HG03575 (cell line): Measurements from ENCODE around the gene TGM6.

Source experiments
- ATAC-seq: cut with Tn5 transposase; IDR thresholded peaks from one replicate; pipeline ENCODE4 v1.9.1; 2021; ENCODE audit not compliant: unreplicated experiment, insufficient number of reproducible peaks, low FRiP score; ENCODE audit errors: extremely low read depth

The TGM6 gene

GRCh38 chr20:2429051-2429450, 48.4 kb downstream of the TGM6 start:
- no peak for ATAC-seq

GRCh38 chr20:2430538-2430937, 49.8 kb downstream of the TGM6 start:
- no peak for ATAC-seq

DNA sequence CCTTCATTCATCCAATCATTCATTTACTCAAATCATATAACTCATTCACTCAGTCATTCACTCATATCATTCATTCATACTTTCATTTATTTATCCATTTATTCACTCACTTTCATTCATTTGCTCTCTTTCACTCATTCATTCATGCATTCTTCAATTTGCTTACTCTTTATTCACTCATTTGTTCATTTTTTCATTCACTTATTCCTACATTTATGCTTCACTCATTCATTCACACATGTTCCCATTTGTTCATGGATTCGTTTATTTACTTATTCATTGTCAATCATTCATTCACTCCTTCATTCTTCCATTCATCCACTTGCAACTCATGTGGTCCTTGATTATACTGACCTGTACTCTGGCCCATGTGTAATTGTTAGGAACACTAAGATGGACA, 50.5 kb downstream of the TGM6 start:
- ATAC-seq, result no peak

DNA sequence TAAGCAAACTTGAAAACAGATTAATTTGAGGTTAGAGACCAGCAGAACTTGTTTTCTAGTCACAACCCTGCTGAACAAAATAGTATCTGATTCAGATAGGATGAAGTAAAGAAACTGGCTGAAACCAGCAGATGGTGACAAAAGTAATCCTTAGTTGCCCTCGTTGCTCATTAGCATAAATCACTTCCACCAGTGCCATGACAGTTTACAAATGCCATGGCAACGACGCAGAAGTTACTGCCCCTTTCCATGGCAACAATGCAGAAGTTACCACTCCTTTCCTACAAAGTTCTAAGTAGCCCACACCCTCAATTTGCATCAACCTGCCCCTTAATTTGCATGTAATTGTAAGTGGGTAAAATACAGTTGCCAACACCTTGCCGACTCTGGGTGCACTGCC, 66.1 kb downstream of the TGM6 start:
- ATAC-seq, result no peak

DNA sequence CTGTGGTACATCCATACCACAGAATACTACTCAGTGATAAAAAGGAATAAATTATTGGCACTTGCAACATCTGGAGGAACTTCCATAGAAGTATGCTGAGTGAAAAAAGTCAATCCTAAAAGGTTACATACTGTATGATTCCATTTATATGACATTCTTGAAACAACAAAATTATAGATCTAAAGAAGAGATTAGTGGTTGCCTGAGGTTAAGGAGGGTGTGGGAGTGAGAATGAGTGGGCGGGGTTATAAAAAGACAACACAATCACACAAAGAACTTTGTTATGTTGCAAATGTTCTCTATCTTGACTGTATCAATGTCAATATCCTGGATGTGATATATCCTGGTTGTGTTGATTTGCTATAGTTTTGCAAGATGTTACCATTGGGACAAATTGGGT, 68.7 kb downstream of the TGM6 start:
- ATAC-seq, result no peak

- ATAC-seq, result no peak
Measured at GRCh38 chr20:2451422-2451821, 70.7 kb downstream of the TGM6 start.

DNA sequence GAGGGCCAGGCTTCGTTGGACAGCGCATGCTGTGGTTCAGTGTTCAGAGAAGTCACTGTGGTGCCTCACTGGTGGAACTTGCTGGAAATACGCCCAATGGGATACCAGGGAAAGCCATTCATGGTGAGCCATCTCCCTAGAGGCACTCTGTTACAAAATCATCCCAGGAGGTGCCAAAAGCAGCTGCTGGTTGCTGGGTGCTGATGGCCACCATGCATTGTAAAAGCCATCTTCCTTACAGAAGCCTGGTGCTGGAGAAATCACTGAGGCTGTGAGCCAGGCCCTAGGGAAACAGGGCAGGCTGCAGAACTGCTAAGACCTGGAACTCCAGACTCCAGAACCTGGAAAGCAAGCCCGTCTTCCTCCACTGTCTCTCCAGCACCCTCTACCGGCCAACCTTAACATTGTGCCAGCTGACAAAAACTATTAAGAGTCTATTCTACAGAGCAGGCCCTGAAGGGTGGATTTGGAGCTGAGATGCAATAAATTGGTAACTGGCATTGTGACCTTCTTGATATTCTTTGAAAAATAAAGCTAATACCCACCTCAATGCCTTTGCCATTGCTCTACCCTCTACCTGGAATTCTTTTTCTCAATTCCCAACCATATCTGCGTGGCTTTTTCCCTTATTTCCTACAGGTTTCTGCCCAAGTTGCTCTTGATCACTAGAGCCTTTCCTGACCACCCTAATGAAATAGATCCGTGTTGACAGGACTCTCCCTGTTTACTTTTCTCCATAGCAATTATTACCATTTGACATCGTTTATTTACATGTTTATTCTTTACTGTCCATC, 71.4 kb downstream of the TGM6 start:
- ATAC-seq, result no peak

GRCh38 chr20:2453792-2454191, 73.1 kb downstream of the TGM6 start:
- no peak for ATAC-seq

- no peak for ATAC-seq
Measured at GRCh38 chr20:2455771-2456497, 75.2 kb downstream of the TGM6 start.

DNA sequence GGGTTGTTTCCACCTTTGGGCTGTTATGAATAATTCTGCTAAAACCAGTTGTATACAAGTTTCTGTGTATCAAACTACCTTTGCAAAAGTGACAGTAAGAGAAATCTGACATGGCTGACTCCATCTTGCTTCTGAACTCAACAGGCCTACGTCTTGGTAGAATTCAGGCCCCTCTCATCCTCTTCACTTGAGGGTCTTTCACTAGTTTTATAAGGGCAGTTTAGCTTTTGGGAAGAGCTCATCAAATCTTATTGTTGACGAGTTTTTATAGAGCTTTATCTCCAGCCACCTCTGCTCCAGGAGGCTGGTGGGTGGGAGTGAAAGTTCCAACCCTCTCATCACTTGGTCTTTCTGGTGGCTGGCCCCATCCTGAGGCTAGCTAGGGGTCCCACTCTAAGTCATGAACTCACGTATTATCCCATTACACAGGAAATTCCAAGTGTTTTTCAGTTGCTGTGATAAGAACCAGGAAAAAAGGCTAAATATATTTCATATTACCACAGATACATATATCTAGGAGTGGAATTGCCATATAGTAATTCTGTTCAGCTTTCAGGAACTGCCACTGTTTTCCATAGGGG, 78.3 kb downstream of the TGM6 start:
- no peak for ATAC-seq

GRCh38 chr20:2459981-2460751, 79.5 kb downstream of the TGM6 start:
- no peak for ATAC-seq

DNA sequence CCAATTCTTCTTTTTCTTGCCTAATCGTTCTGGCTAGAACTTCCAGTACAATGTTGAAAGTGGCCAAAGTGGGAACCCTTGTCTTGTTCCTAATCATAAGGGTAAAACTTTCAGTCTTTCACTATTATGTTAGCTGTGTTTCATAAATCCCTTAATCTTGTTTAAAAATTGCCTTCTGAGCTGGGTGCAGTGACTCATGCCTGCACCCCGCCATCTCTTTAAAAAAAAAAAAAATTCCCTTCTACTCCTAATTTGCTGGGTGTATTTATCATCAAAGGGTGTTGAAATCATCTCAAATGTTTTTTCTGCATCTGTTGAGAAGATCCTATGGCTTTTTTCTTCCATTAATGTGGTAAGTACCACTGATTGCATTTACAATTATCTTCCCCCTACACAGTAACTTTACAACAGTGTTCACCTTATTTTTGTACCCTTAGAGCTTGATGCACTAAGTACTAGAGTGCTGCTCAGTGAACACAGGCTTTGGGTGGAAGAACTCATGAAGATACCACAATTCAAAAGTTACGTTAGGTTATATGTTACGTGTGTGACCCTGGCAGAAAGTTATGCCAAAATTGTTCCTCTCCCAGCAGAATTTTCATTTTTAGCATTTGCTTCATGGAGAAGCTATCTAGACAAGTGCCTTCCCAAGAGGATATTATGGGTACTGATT, 80.2 kb downstream of the TGM6 start:
- no peak for ATAC-seq

GRCh38 chr20:2462484-2462883, 81.8 kb downstream of the TGM6 start:
- ATAC-seq, result no peak

DNA sequence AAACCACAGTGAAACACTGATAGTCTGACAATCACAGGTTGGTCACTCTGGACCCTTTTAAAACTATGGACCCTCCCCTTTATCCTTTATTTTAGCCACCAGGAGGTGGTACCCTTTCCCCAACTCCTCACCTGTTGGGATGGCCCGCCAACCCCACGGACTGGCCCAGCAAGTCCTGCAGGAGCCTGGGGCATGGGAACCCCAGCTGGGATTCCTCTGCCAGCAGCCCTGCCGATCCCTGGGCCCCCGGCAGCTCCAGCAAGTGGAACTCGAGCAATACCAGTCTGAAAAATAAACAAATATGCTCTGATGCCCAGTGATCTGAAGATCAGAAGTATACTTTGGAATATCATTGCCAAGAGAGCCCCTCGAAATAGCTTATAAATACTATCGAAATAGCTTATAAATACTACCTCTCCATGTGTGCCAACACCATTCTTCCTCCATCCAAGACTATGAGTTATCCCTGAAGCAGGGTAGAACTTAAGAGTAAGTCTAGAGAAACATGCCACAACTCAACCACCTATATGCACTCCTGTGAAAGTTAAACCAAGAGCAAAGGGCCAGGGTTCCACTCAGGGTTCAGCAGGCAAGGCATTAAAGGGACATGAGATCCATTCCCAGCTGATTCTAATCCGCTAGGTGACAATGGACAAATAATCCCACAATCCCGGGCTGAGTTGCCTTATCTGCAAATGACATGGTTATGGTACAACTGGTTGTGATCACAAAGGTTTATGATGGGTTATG, 83.1 kb downstream of the TGM6 start:
- ATAC-seq, result no peak

DNA sequence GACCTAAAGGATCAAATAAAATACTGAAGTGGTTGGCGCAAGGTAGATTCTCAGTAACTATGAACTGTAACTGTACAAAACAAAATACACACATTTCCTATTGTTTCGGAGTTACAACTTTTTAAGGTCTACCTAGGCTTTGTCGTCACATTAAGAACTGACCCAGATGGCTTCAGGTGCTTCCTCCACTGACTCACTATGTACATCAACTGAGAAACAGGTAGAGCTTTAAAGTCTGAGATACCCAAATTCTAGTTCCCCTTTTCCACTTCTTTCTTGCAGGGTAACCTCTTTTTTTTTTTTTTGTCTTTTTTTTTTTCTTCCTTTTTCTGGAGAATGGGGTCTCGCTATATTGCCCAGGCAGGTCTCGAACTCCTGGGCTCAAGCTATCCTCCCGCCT, 84.4 kb downstream of the TGM6 start:
- ATAC-seq, result no peak

DNA sequence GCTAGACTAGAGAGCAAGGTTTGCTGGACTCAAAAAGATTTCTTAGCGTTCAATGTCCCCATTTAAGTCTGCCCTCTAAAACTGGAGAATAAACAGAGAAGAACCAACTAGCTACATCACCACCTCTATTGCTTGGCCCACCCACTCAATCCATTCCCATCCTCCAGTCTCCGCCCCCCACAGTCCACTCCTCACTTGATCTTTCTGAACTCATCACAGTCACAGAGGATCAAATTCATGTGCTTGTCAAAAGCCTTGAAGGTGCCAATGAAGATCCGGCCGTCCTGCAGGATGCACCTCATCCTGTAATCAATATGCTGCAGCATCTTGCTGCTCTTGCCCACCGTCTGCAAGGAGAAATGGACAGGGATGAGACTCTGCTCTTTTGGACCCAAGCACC, 86.7 kb downstream of the TGM6 start:
- ATAC-seq, result no peak

GRCh38 chr20:2468581-2469407, 88.1 kb downstream of the TGM6 start:
- no peak for ATAC-seq

GRCh38 chr20:2469991-2470422, 89.3 kb downstream of the TGM6 start:
- no peak for ATAC-seq
